Trophoblast cell (in vitro differentiated cells and primary cell): ENCODE measurements around the gene CD44.

ENCODE experiments used
- DNase-seq, 2 donors: peaks; one replicate each; pipeline ENCODE4 v3.0.0-alpha.2; 2016
- H2AFZ ChIP-seq: 2 replicates; pipeline ENCODE4 v1.6.1; 2013; ENCODE audit warnings: low read length, moderate library complexity, mild to moderate bottlenecking; ENCODE audit not compliant: insufficient read depth, poor library complexity
- H2AK5ac ChIP-seq: 2 replicates; pipeline ENCODE4 v1.6.1; 2013; ENCODE audit warnings: mild to moderate bottlenecking, low read length
- H2BK120ac ChIP-seq: 2 replicates; pipeline ENCODE4 v1.6.1; 2013; ENCODE audit warnings: low read length, mild to moderate bottlenecking, moderate library complexity; ENCODE audit not compliant: insufficient read depth, poor library complexity
- H2BK12ac ChIP-seq: 2 replicates; pipeline ENCODE4 v1.6.1; 2013; ENCODE audit warnings: mild to moderate bottlenecking, low read length, moderate library complexity
- H2BK5ac ChIP-seq: 2 replicates; pipeline ENCODE4 v1.6.1; 2013; ENCODE audit warnings: low read length, low read depth, moderate library complexity, mild to moderate bottlenecking; ENCODE audit not compliant: poor library complexity
- H3K14ac ChIP-seq: 2 replicates; pipeline ENCODE4 v1.6.1; 2013; ENCODE audit warnings: mild to moderate bottlenecking, low read length
- H3K18ac ChIP-seq: 2 replicates; pipeline ENCODE4 v1.6.1; 2013; ENCODE audit warnings: mild to moderate bottlenecking, low read length
- H3K23ac ChIP-seq: 2 replicates; pipeline ENCODE4 v1.6.1; 2013; ENCODE audit warnings: low read length
- H3K27ac ChIP-seq: 2 replicates; pipeline ENCODE4 v1.5.1; 2013; ENCODE audit warnings: low read depth, mild to moderate bottlenecking, inconsistent platforms, low read length, moderate library complexity
- H3K27me3 ChIP-seq: 2 replicates; pipeline ENCODE4 v1.6.1; 2013; ENCODE audit warnings: inconsistent platforms, mild to moderate bottlenecking, low read length, moderate library complexity; ENCODE audit not compliant: insufficient read depth
- H3K36me3 ChIP-seq, 2 experiments: 1 replicate in 1 of 2; 2 replicates in 1 of 2; pipeline ENCODE4 v1.6.1; 2013; ENCODE audit warnings: low read length in 2 of 2, mild to moderate bottlenecking in 2 of 2, moderate library complexity in 1 of 2; ENCODE audit not compliant: insufficient read depth in 2 of 2, control insufficient read depth in 1 of 2
- H3K4ac ChIP-seq: 2 replicates; pipeline ENCODE4 v1.6.1; 2013; ENCODE audit warnings: low read depth, mild to moderate bottlenecking, low read length, moderate library complexity
- H3K4me1 ChIP-seq, 2 experiments: 1 replicate in 1 of 2; 2 replicates in 1 of 2; pipeline ENCODE4 v1.6.1; 2013; ENCODE audit warnings: low read length in 2 of 2, mild to moderate bottlenecking in 2 of 2, moderate library complexity in 1 of 2; ENCODE audit not compliant: insufficient read depth in 2 of 2, control insufficient read depth in 1 of 2
- H3K4me2 ChIP-seq: 2 replicates; pipeline ENCODE4 v1.6.1; 2013; ENCODE audit warnings: inconsistent platforms, mild to moderate bottlenecking, low read length, moderate library complexity
- H3K4me3 ChIP-seq: 2 replicates; pipeline ENCODE4 v1.5.1; 2013; ENCODE audit warnings: mild to moderate bottlenecking, low read depth, low read length, inconsistent platforms
- H3K79me1 ChIP-seq: one replicate; pipeline ENCODE4 v1.6.1; 2013; ENCODE audit warnings: low read length
- H3K79me2 ChIP-seq: 2 replicates; pipeline ENCODE4 v1.6.1; 2013; ENCODE audit warnings: low read length, mild to moderate bottlenecking; ENCODE audit not compliant: control insufficient read depth, insufficient read depth, poor library complexity
- H3K9ac ChIP-seq: 2 replicates; pipeline ENCODE4 v1.6.1; 2013; ENCODE audit warnings: mild to moderate bottlenecking, low read length
- H3K9me3 ChIP-seq: 2 replicates; pipeline ENCODE4 v1.6.1; 2013; ENCODE audit warnings: low read depth, mild to moderate bottlenecking, control low read depth, inconsistent platforms, low read length; ENCODE audit not compliant: insufficient read depth
- H4K12ac ChIP-seq: 2 replicates; pipeline ENCODE4 v1.6.1; 2013; ENCODE audit warnings: low read depth, mild to moderate bottlenecking, low read length, moderate library complexity
- H4K8ac ChIP-seq: 2 replicates; pipeline ENCODE4 v1.6.1; 2013; ENCODE audit warnings: low read depth, mild to moderate bottlenecking, low read length, moderate library complexity
- H4K91ac ChIP-seq: one replicate; pipeline ENCODE4 v1.6.1; 2013; ENCODE audit warnings: low read depth, mild to moderate bottlenecking, low read length, moderate library complexity
- WGBS: extraction: QIAGEN DNeasy Blood & Tissue Kit; methylation state at CpG from one replicate; pipeline ENCODE4 v1.1.7; 2013; ENCODE audit warnings: missing lambda C conversion rate; ENCODE audit not compliant: insufficient read length, insufficient coverage; ENCODE audit errors: extremely low coverage; 5-methylcytosine and 5-hydroxymethylcytosine counted together

Gene CD44

GRCh38 chr11:35228328-35228725 is 89.4 kb downstream of the CD44 start:
- H2BK120ac ChIP-seq, result no peak overlapping the region
- no peaks in the 10 kb centered on the region for H3K79me1 ChIP-seq
- no peaks in the 10 kb centered on the region for H3K36me3 ChIP-seq
- no peak overlapping the region for H3K4ac ChIP-seq
- no peak overlapping the region for H3K4me2 ChIP-seq
- H3K9me3 ChIP-seq, result no peaks in the 10 kb centered on the region
- no peak overlapping the region for H2BK12ac ChIP-seq
- H2AFZ ChIP-seq, result no peak overlapping the region
- WGBS, result no CpG with 5 or more reads among the region's 3 CpGs
- no peak overlapping the region for H2BK5ac ChIP-seq
- H3K9ac ChIP-seq, result no peak overlapping the region
- H2AK5ac ChIP-seq, result no peak overlapping the region
- no peak overlapping the region for H3K27ac ChIP-seq
- peaks cover 0 to 2% of the 10 kb centered on the region in 2 experiments for H3K4me1 ChIP-seq
- no peak overlapping the region for H3K23ac ChIP-seq
- H3K14ac ChIP-seq, result no peak overlapping the region
- no peak overlapping the region for H4K91ac ChIP-seq
- H3K4me3 ChIP-seq, result no peak overlapping the region
- H3K79me2 ChIP-seq, result peaks cover 1% of the 10 kb centered on the region
- H4K8ac ChIP-seq, result no peak overlapping the region
- no peaks in the 10 kb centered on the region for H3K27me3 ChIP-seq
- H3K18ac ChIP-seq, result no peak overlapping the region
- H4K12ac ChIP-seq, result no peak overlapping the region
- peak in 1 of 2 donors; percentile 15 for DNase-seq

GRCh38 chr11:35230388-35230787 is 91.4 kb downstream of the CD44 start:
- Histone ChIP-seq H3K14ac (no peak overlapping the region), H3K79me2 (peaks cover 1% of the 10 kb centered on the region), H2AFZ (no peak overlapping the region), H4K8ac (no peak overlapping the region), H3K27ac (no peak overlapping the region), H3K79me1 (no peaks in the 10 kb centered on the region), H3K9ac (no peak overlapping the region), H3K18ac (no peak overlapping the region), H2BK120ac (no peak overlapping the region), H3K4ac (no peak overlapping the region), H3K27me3 (no peaks in the 10 kb centered on the region), H2AK5ac (no peak overlapping the region), H3K4me2 (no peak overlapping the region), H2BK5ac (no peak overlapping the region), H3K4me3 (no peak overlapping the region), H2BK12ac (no peak overlapping the region), H4K12ac (no peak overlapping the region), H4K91ac (no peak overlapping the region), H3K36me3 (no peaks in the 10 kb centered on the region), H3K4me1 (peaks cover 0 to 2% of the 10 kb centered on the region in 2 experiments), H3K23ac (no peak overlapping the region), H3K9me3 (no peaks in the 10 kb centered on the region)
- no CpG with 5 or more reads among the region's 1 CpG for WGBS
- no peak for DNase-seq

GRCh38 chr11:35231076-35231860 is 92.3 kb downstream of the CD44 start:
- Histone ChIP-seq H3K9ac (no peak overlapping the region), H3K79me1 (no peaks in the 10 kb centered on the region)

GRCh38 chr11:35232891-35233330 is 93.9 kb downstream of the CD44 start:
- no peak overlapping the region for H4K91ac ChIP-seq
- H2AK5ac ChIP-seq, result no peak overlapping the region
- H3K4me1 ChIP-seq, result peaks cover 3 to 8% of the 10 kb centered on the region in 2 experiments
- H3K79me2 ChIP-seq, result peaks cover 1% of the 10 kb centered on the region
- H3K4ac ChIP-seq, result no peak overlapping the region
- no peak overlapping the region for H2BK12ac ChIP-seq
- no peak overlapping the region for H3K27ac ChIP-seq
- peaks cover 3% of the 10 kb centered on the region for H3K79me1 ChIP-seq
- H3K36me3 ChIP-seq, result no peaks in the 10 kb centered on the region
- WGBS, result no CpG with 5 or more reads among the region's 4 CpGs
- no peak overlapping the region for H4K8ac ChIP-seq
- H3K4me2 ChIP-seq, result no peak overlapping the region
- H3K4me3 ChIP-seq, result no peak overlapping the region
- no peaks in the 10 kb centered on the region for H3K27me3 ChIP-seq
- DNase-seq, result no peak
- no peak overlapping the region for H3K18ac ChIP-seq
- H2BK120ac ChIP-seq, result no peak overlapping the region
- no peak overlapping the region for H3K14ac ChIP-seq
- H4K12ac ChIP-seq, result no peak overlapping the region
- no peak overlapping the region for H2BK5ac ChIP-seq
- H3K9me3 ChIP-seq, result no peaks in the 10 kb centered on the region
- H2AFZ ChIP-seq, result no peak overlapping the region
- no peak overlapping the region for H3K23ac ChIP-seq
- no peak overlapping the region for H3K9ac ChIP-seq

More at GRCh38 chr11:35231076-35231860, 92.3 kb downstream of the CD44 start:
- H2BK120ac ChIP-seq, result no peak overlapping the region
- H3K9me3 ChIP-seq, result no peaks in the 10 kb centered on the region
- H3K36me3 ChIP-seq, result no peaks in the 10 kb centered on the region
- no peak overlapping the region for H3K18ac ChIP-seq
- peaks cover 1% of the 10 kb centered on the region for H3K79me2 ChIP-seq
- no peak overlapping the region for H2BK5ac ChIP-seq
- H3K4me1 ChIP-seq, result peaks cover 0 to 2% of the 10 kb centered on the region in 2 experiments
- no peak overlapping the region for H2AK5ac ChIP-seq
- H3K27ac ChIP-seq, result peak overlapping the region; percentile 39
- H4K91ac ChIP-seq, result no peak overlapping the region
- H3K4ac ChIP-seq, result no peak overlapping the region
- H4K8ac ChIP-seq, result no peak overlapping the region
- H2AFZ ChIP-seq, result no peak overlapping the region
- no peak overlapping the region for H3K4me2 ChIP-seq
- H3K23ac ChIP-seq, result no peak overlapping the region
- no peak for DNase-seq
- peak overlapping the region; percentile 77 for H2BK12ac ChIP-seq
- H3K27me3 ChIP-seq, result no peaks in the 10 kb centered on the region
- no peak overlapping the region for H3K4me3 ChIP-seq
- H4K12ac ChIP-seq, result no peak overlapping the region
- H3K14ac ChIP-seq, result no peak overlapping the region
- WGBS, result no CpG with 5 or more reads among the region's 5 CpGs
